T-cell (primary cell): ENCODE measurements around the gene LYPD4. TPM values are rescaled to one million over a fixed set of nuclear protein-coding genes. Genes with fewer than 3 reads are reported as not detected.

Source experiments
- ATAC-seq, 4 experiments: fragments of 200-7000 bp in 3 of 4; fragments of 150-1000 bp in 1 of 4; cut with Tn5 transposase; replicated peaks in 1 of 4; 1 replicate in 3 of 4; 2 replicates in 1 of 4; pipeline ENCODE4 v1.10.0; 2021; ENCODE audit warnings: moderate library complexity in 3 of 4, mild to moderate bottlenecking in 2 of 4, moderate number of reproducible peaks in 1 of 4
- CTCF ChIA-PET, 2 donors: fragments of 300-600 bp; sonication (Branson Sonifier 250); formaldehyde crosslinking; loops; one replicate each; lab custom pipeline; 2022; ENCODE audit warnings: antibody characterized with exemption in 2 of 2; lab: Charles Lee
- POLR2A ChIA-PET, 2 donors: fragments of 300-600 bp; sonication (Branson Sonifier 250); formaldehyde crosslinking; loops; one replicate each; lab custom pipeline; 2022; ENCODE audit warnings: antibody characterized with exemption in 2 of 2; lab: Charles Lee
- DNase-seq, 35 experiments: peaks; one replicate each; pipeline versions ENCODE4 v3.0.0 to v3.0.0-alpha.2; 2013 to 2023
- H3K27ac ChIP-seq: one replicate; pipeline ENCODE4 v1.5.1; 2013; ENCODE audit warnings: low read length
- H3K27me3 ChIP-seq, 2 experiments: replicated peaks in 1 of 2; 1 replicate in 1 of 2; 2 replicates in 1 of 2; pipeline versions ENCODE4 v1.6.1 to v1.7.0; 2013; ENCODE audit warnings: low read length in 1 of 2, mixed read lengths in 1 of 2; ENCODE audit not compliant: control insufficient read depth in 2 of 2, insufficient read depth in 2 of 2; ENCODE audit errors: extremely low read depth in 1 of 2
- H3K36me3 ChIP-seq, 2 donors: 1 replicate in 1 of 2; 2 replicates in 1 of 2; pipeline versions ENCODE4 v1.6.1 to v1.7.0; 2013; ENCODE audit warnings: low read length in 1 of 2; ENCODE audit not compliant: control insufficient read depth in 2 of 2, insufficient read depth in 1 of 2; ENCODE audit errors: extremely low read depth in 1 of 2
- H3K4me1 ChIP-seq, 2 experiments: 1 replicate in 1 of 2; 2 replicates in 1 of 2; pipeline versions ENCODE4 v1.6.1 to v1.7.0; 2013; ENCODE audit warnings: low read length in 2 of 2, mixed read lengths in 1 of 2; ENCODE audit not compliant: insufficient read depth in 2 of 2, control insufficient read depth in 1 of 2; ENCODE audit errors: extremely low read depth in 1 of 2
- H3K4me3 ChIP-seq, 2 donors: 1 replicate in 1 of 2; 2 replicates in 1 of 2; pipeline versions ENCODE4 v1.5.1 to v1.7.0; 2013; ENCODE audit warnings: mild to moderate bottlenecking in 2 of 2, low read length in 1 of 2, moderate library complexity in 1 of 2; ENCODE audit not compliant: control insufficient read depth in 1 of 2; ENCODE audit errors: extremely low read depth in 1 of 2
- H3K9me3 ChIP-seq: 2 replicates; pipeline ENCODE4 v1.7.0; 2013
- H3K27ac Mint-ChIP-seq, 2 donors: one replicate each; pipeline ENCODE4 v1.8.0; 2020 to 2021; ENCODE audit warnings: mild to moderate bottlenecking in 2 of 2, mixed read lengths in 2 of 2
- H3K27me3 Mint-ChIP-seq, 2 donors: one replicate each; pipeline ENCODE4 v1.8.0; 2021 to 2022; ENCODE audit warnings: mixed read lengths in 2 of 2
- H3K36me3 Mint-ChIP-seq: one replicate; pipeline ENCODE4 v1.8.0; 2021; ENCODE audit warnings: mixed read lengths
- H3K4me1 Mint-ChIP-seq, 3 donors: one replicate each; pipeline ENCODE4 v1.8.0; 2020 to 2022; ENCODE audit warnings: mixed read lengths in 3 of 3, mild to moderate bottlenecking in 1 of 3
- H3K4me3 Mint-ChIP-seq, 3 donors: one replicate each; pipeline ENCODE4 v1.8.0; 2020 to 2022; ENCODE audit warnings: mild to moderate bottlenecking in 3 of 3, mixed read lengths in 3 of 3, moderate library complexity in 3 of 3
- H3K9me3 Mint-ChIP-seq, 3 donors: one replicate each; pipeline ENCODE4 v1.8.0; 2020 to 2022; ENCODE audit warnings: mixed read lengths in 3 of 3
- WGBS: methylation state at CpG from one replicate; pipeline ENCODE4 v1.1.5; 2013; ENCODE audit warnings: missing lambda C conversion rate; ENCODE audit not compliant: insufficient coverage; 5-methylcytosine and 5-hydroxymethylcytosine counted together
- total RNA-seq, 35 experiments: library from RNA in 6 of 35; stranded (reverse) in 6 of 35; fragments of 120-200 nt in 1 of 35; gene quantifications; one replicate each; pipeline versions ENCODE4 v1.2.1 to v1.2.4 and lab custom pipeline; 2013 to 2026

Gene LYPD4
- total RNA-seq, 5 donors from 2014 or later (not counting 1 experiment from before 2014, with no cell fraction given) = not detected

GRCh38 chr19:41849067-41849466 lies 4.6 kb upstream of the LYPD4 start:
- Mint-ChIP-seq H3K36me3 (no peaks in the 10 kb centered on the region), H3K9me3 (no peaks in the 10 kb centered on the region), H3K4me3 (no peak overlapping the region), H3K4me1 (no peaks in the 10 kb centered on the region), H3K27ac (no peak overlapping the region), H3K27me3 (peaks cover 2 to 3% of the 10 kb centered on the region in 2 donors)
- peaks cover 0 to 11% of the 10 kb centered on the region in 2 experiments for H3K27me3 ChIP-seq
- POLR2A ChIA-PET = no interaction called here
- ATAC-seq = no peak
- WGBS = no CpG with 5 or more reads among the region's 2 CpGs
- H3K4me3 ChIP-seq = no peak overlapping the region
- H3K27ac ChIP-seq = no peak overlapping the region
- CTCF ChIA-PET = interaction anchor here in 1 of 2 donors (0.6 kb wide), 2 partner anchors 77 to 1152 kb away, joined by 3 to 6 read pairs; no protein-coding TSS in a partner anchor
- H3K4me1 ChIP-seq = no peaks in the 10 kb centered on the region
- DNase-seq = no peak
- no peaks in the 10 kb centered on the region for H3K9me3 ChIP-seq
- no peaks in the 10 kb centered on the region for H3K36me3 ChIP-seq

- Histone ChIP-seq H3K9me3 (no peaks in the 10 kb centered on the region), H3K27ac (no peak overlapping the region), H3K4me1 (no peaks in the 10 kb centered on the region), H3K4me3 (no peak overlapping the region), H3K36me3 (no peaks in the 10 kb centered on the region), H3K27me3 (peaks cover 0 to 11% of the 10 kb centered on the region in 2 experiments)
- ATAC-seq (no peak), DNase-seq (no peak)
- H3K27me3 Mint-ChIP-seq = peaks cover 1 to 2% of the 10 kb centered on the region in 2 donors
- 84% methylated on average over 5 of the region's 6 CpGs for WGBS
- CTCF ChIA-PET = interaction anchor here in 1 of 2 donors (0.6 kb wide), 1 partner anchor 77 kb away, joined by 3 read pairs; no protein-coding TSS in a partner anchor
- no peak overlapping the region for H3K4me3 Mint-ChIP-seq
- POLR2A ChIA-PET = interaction anchor here in 1 of 2 donors (0.6 kb wide), 1 partner anchor 47 kb away, joined by 3 read pairs; no protein-coding TSS in a partner anchor
- peaks cover 0 to 2% (median 0%) of the 10 kb centered on the region in 3 donors for H3K9me3 Mint-ChIP-seq
- no peaks in the 10 kb centered on the region for H3K4me1 Mint-ChIP-seq
- no peak overlapping the region for H3K27ac Mint-ChIP-seq
- no peaks in the 10 kb centered on the region for H3K36me3 Mint-ChIP-seq
Measured at GRCh38 chr19:41848666-41849065, 4.2 kb upstream of the LYPD4 start.

GRCh38 chr19:41847351-41848105 lies 3.0 kb upstream of the LYPD4 start:
- POLR2A ChIA-PET = no interaction called here
- 82% methylated on average over 13 of the region's 19 CpGs for WGBS
- H3K4me1 ChIP-seq = no peaks in the 10 kb centered on the region
- DNase-seq (no peak), ATAC-seq (no peak)
- no peaks in the 10 kb centered on the region for H3K4me1 Mint-ChIP-seq
- CTCF ChIA-PET = no interaction called here
- no peak overlapping the region for H3K4me3 ChIP-seq
- H3K4me3 Mint-ChIP-seq = no peak overlapping the region
- H3K27ac ChIP-seq = no peak overlapping the region
- no peak overlapping the region for H3K27ac Mint-ChIP-seq
- no peaks in the 10 kb centered on the region for H3K9me3 ChIP-seq
- peaks cover 0 to 11% of the 10 kb centered on the region in 2 experiments for H3K27me3 ChIP-seq
- H3K36me3 Mint-ChIP-seq = no peaks in the 10 kb centered on the region
- H3K9me3 Mint-ChIP-seq = peaks cover 0 to 4% (median 0%) of the 10 kb centered on the region in 3 donors
- H3K27me3 Mint-ChIP-seq = no peaks in the 10 kb centered on the region
- H3K36me3 ChIP-seq = no peaks in the 10 kb centered on the region

- CTCF ChIA-PET = no interaction called here
Measured at GRCh38 chr19:41845051-41845590, 638 bp upstream of the LYPD4 start.

GRCh38 chr19:41845001-41845050 lies 343 bp upstream of the LYPD4 start, which contains the start of gene DMRTC2:
Gene DMRTC2, plus strand, starts transcription at chr19:41845042. Its CDS starts 2,387 bp downstream, at chr19:41847429.
- Histone ChIP-seq H3K27ac (no peak within 1 kb of the TSS), H3K9me3 (no peaks in the 10 kb centered on the region), H3K4me3 (no peak within 1 kb of the TSS), H3K36me3 (no peaks in the 10 kb centered on the region), H3K27me3 (peaks cover 0 to 15% of the 10 kb centered on the region in 2 experiments), H3K4me1 (no peaks in the 10 kb centered on the region)
- H3K27ac Mint-ChIP-seq = no peak within 1 kb of the TSS
- POLR2A ChIA-PET = no interaction called here
- 100% methylated on average over 1 of the region's 3 CpGs for WGBS
- H3K4me1 Mint-ChIP-seq = no peaks in the 10 kb centered on the region
- H3K36me3 Mint-ChIP-seq = no peaks in the 10 kb centered on the region
- no peak within 1 kb of the TSS for H3K4me3 Mint-ChIP-seq
- H3K27me3 Mint-ChIP-seq = no peaks in the 10 kb centered on the region
- CTCF ChIA-PET = no interaction called here
- no peak for DNase-seq
- peaks cover 0 to 4% (median 0%) of the 10 kb centered on the region in 3 donors for H3K9me3 Mint-ChIP-seq
- no peak for ATAC-seq

More at GRCh38 chr19:41845051-41845590, 638 bp upstream of the LYPD4 start:
- no peaks in the 10 kb centered on the region for H3K36me3 Mint-ChIP-seq
- Histone ChIP-seq H3K9me3 (no peaks in the 10 kb centered on the region), H3K27ac (no peak overlapping the region), H3K4me1 (no peaks in the 10 kb centered on the region), H3K4me3 (no peak overlapping the region), H3K27me3 (peaks cover 0 to 12% of the 10 kb centered on the region in 2 experiments), H3K36me3 (no peaks in the 10 kb centered on the region)
- no peak overlapping the region for H3K4me3 Mint-ChIP-seq
- peaks cover 0 to 4% (median 0%) of the 10 kb centered on the region in 3 donors for H3K9me3 Mint-ChIP-seq
- H3K27ac Mint-ChIP-seq = no peak overlapping the region
- ATAC-seq (no peak), DNase-seq (no peak)
- no peaks in the 10 kb centered on the region for H3K4me1 Mint-ChIP-seq
- POLR2A ChIA-PET = no interaction called here
- no peaks in the 10 kb centered on the region for H3K27me3 Mint-ChIP-seq
- WGBS = 99% methylated on average over 10 of the region's 23 CpGs

GRCh38 chr19:41843371-41843770 lies 1.1 kb downstream of the LYPD4 start:
- CTCF ChIA-PET = interaction anchor here in 1 of 2 donors (0.6 kb wide), 1 partner anchor 365 kb away, joined by 3 read pairs; no protein-coding TSS in a partner anchor
- peaks cover 4 to 8% of the 10 kb centered on the region in 2 donors for H3K27me3 Mint-ChIP-seq
- H3K4me3 Mint-ChIP-seq = no peak overlapping the region
- no peaks in the 10 kb centered on the region for H3K36me3 Mint-ChIP-seq
- H3K4me1 Mint-ChIP-seq = no peaks in the 10 kb centered on the region
- H3K9me3 Mint-ChIP-seq = peaks cover 0 to 4% (median 0%) of the 10 kb centered on the region in 3 donors
- peaks cover 0 to 28% of the 10 kb centered on the region in 2 experiments for H3K27me3 ChIP-seq
- H3K27ac ChIP-seq = no peak overlapping the region
- no peak overlapping the region for H3K4me3 ChIP-seq
- DNase-seq (no peak), ATAC-seq (no peak)
- POLR2A ChIA-PET = interaction anchor here in 1 of 2 donors (0.5 kb wide), 1 partner anchor 1648 kb away, joined by 3 read pairs; no protein-coding TSS in a partner anchor
- H3K4me1 ChIP-seq = no peaks in the 10 kb centered on the region
- 68% methylated on average over 7 of the region's 7 CpGs for WGBS
- no peaks in the 10 kb centered on the region for H3K36me3 ChIP-seq
- no peak overlapping the region for H3K27ac Mint-ChIP-seq
- H3K9me3 ChIP-seq = no peaks in the 10 kb centered on the region
